ENCODE results near the gene CFAP77.

CFAP77 gene

GRCh38 chr9:132531710-132532570, 121.9 kb downstream of the CFAP77 start:
- no peak for DNase-seq
- CTCF ChIA-PET: interaction anchor here (0.9 to 1.2 kb wide), 3 partner anchors 8 to 78 kb away, joined by 3 read pairs; no protein-coding TSS in a partner anchor

GRCh38 chr9:132534832-132535231, 124.8 kb downstream of the CFAP77 start:
- no peak overlapping the region for H3K4me3 ChIP-seq (ENCODE audit: control insufficient read depth in 1 of 7, extremely low read depth in 1 of 7, insufficient read depth in 4 of 7, low read depth in 2 of 7, low read length in 6 of 7)
- CTCF ChIA-PET: no interaction called here
- POLR2A ChIA-PET: no interaction called here
- H3K4me1 ChIP-seq (ENCODE audit: control extremely low read depth in 1 of 4, control insufficient read depth in 4 of 4, insufficient read depth in 4 of 4, low read length in 3 of 4): no peaks in the 10 kb centered on the region
- peaks cover 0 to 7% (median 5%) of the 10 kb centered on the region in 5 experiments for H3K9me3 ChIP-seq (ENCODE audit: control extremely low read depth in 1 of 5, control insufficient read depth in 4 of 5, insufficient read depth in 2 of 5, low read depth in 1 of 5, low read length in 4 of 5)
- H3K27me3 ChIP-seq (replicated peaks in 2 of 5; ENCODE audit: control insufficient read depth in 4 of 5, insufficient read depth in 5 of 5, low read length in 4 of 5): peaks cover 0 to 27% (median 5%) of the 10 kb centered on the region in 5 experiments
- 100% methylated on average over 2 of the region's 2 CpGs for WGBS (ENCODE audit: insufficient coverage)
- H3K27ac ChIP-seq (ENCODE audit: insufficient read depth in 1 of 2, low read depth in 1 of 2, low read length in 2 of 2, poor library complexity in 1 of 2, severe bottlenecking in 2 of 2): no peak overlapping the region
- no peaks in the 10 kb centered on the region for H3K36me3 ChIP-seq (ENCODE audit: control insufficient read depth in 4 of 4, insufficient read depth in 4 of 4, low read length in 3 of 4)
- DNase-seq: no peak

More at GRCh38 chr9:132531710-132532570, 121.9 kb downstream of the CFAP77 start:
- no peaks in the 10 kb centered on the region for H3K36me3 ChIP-seq (ENCODE audit: control insufficient read depth in 4 of 4, insufficient read depth in 4 of 4, low read length in 3 of 4)
- no peaks in the 10 kb centered on the region for H3K4me1 ChIP-seq (ENCODE audit: control extremely low read depth in 1 of 4, control insufficient read depth in 4 of 4, insufficient read depth in 4 of 4, low read length in 3 of 4)
- POLR2A ChIA-PET: no interaction called here
- 82% methylated on average over 25 of the region's 25 CpGs for WGBS (ENCODE audit: insufficient coverage)
- peaks cover 0 to 27% (median 5%) of the 10 kb centered on the region in 5 experiments for H3K27me3 ChIP-seq (replicated peaks in 2 of 5; ENCODE audit: control insufficient read depth in 4 of 5, insufficient read depth in 5 of 5, low read length in 4 of 5)
- no peak overlapping the region for H3K27ac ChIP-seq (ENCODE audit: insufficient read depth in 1 of 2, low read depth in 1 of 2, low read length in 2 of 2, poor library complexity in 1 of 2, severe bottlenecking in 2 of 2)
- H3K4me3 ChIP-seq (ENCODE audit: control insufficient read depth in 1 of 7, extremely low read depth in 1 of 7, insufficient read depth in 4 of 7, low read depth in 2 of 7, low read length in 6 of 7): no peak overlapping the region
- peaks cover 0 to 7% (median 5%) of the 10 kb centered on the region in 5 experiments for H3K9me3 ChIP-seq (ENCODE audit: control extremely low read depth in 1 of 5, control insufficient read depth in 4 of 5, insufficient read depth in 2 of 5, low read depth in 1 of 5, low read length in 4 of 5)

- peaks cover 0 to 24% (median 5%) of the 10 kb centered on the region in 5 experiments for H3K27me3 ChIP-seq (replicated peaks in 2 of 5; ENCODE audit: control insufficient read depth in 4 of 5, insufficient read depth in 5 of 5, low read length in 4 of 5)
- no peak for DNase-seq
- ChIA-PET POLR2A (no interaction called here), CTCF (interaction anchor here (0.6 to 1.4 kb wide), 3 partner anchors 11 to 34 kb away, joined by 3 to 7 read pairs (median 5); no protein-coding TSS in a partner anchor)
- 100% methylated on average over 1 of the region's 1 CpG for WGBS (ENCODE audit: insufficient coverage)
- H3K4me3 ChIP-seq (ENCODE audit: control insufficient read depth in 1 of 7, extremely low read depth in 1 of 7, insufficient read depth in 4 of 7, low read depth in 2 of 7, low read length in 6 of 7): no peak overlapping the region
- no peaks in the 10 kb centered on the region for H3K36me3 ChIP-seq (ENCODE audit: control insufficient read depth in 4 of 4, insufficient read depth in 4 of 4, low read length in 3 of 4)
- peaks cover 0 to 7% (median 5%) of the 10 kb centered on the region in 5 experiments for H3K9me3 ChIP-seq (ENCODE audit: control extremely low read depth in 1 of 5, control insufficient read depth in 4 of 5, insufficient read depth in 2 of 5, low read depth in 1 of 5, low read length in 4 of 5)
- no peaks in the 10 kb centered on the region for H3K4me1 ChIP-seq (ENCODE audit: control extremely low read depth in 1 of 4, control insufficient read depth in 4 of 4, insufficient read depth in 4 of 4, low read length in 3 of 4)
- H3K27ac ChIP-seq (ENCODE audit: insufficient read depth in 1 of 2, low read depth in 1 of 2, low read length in 2 of 2, poor library complexity in 1 of 2, severe bottlenecking in 2 of 2): no peak overlapping the region
These were observed 126.1 kb downstream of the CFAP77 start for GRCh38 chr9:132536124-132536523.

- 91% methylated on average over 9 of the region's 12 CpGs for WGBS (ENCODE audit: insufficient coverage)
- POLR2A ChIA-PET: no interaction called here
- no peak overlapping the region for H3K4me3 ChIP-seq (ENCODE audit: control insufficient read depth in 1 of 7, extremely low read depth in 1 of 7, insufficient read depth in 4 of 7, low read depth in 2 of 7, low read length in 6 of 7)
- no peaks in the 10 kb centered on the region for H3K36me3 ChIP-seq (ENCODE audit: control insufficient read depth in 4 of 4, insufficient read depth in 4 of 4, low read length in 3 of 4)
- H3K4me1 ChIP-seq (ENCODE audit: control extremely low read depth in 1 of 4, control insufficient read depth in 4 of 4, insufficient read depth in 4 of 4, low read length in 3 of 4): no peaks in the 10 kb centered on the region
- CTCF ChIA-PET: no interaction called here
- DNase-seq: no peak
- no peak overlapping the region for H3K27ac ChIP-seq (ENCODE audit: insufficient read depth in 1 of 2, low read depth in 1 of 2, low read length in 2 of 2, poor library complexity in 1 of 2, severe bottlenecking in 2 of 2)
- peaks cover 0 to 7% (median 4%) of the 10 kb centered on the region in 5 experiments for H3K9me3 ChIP-seq (ENCODE audit: control extremely low read depth in 1 of 5, control insufficient read depth in 4 of 5, insufficient read depth in 2 of 5, low read depth in 1 of 5, low read length in 4 of 5)
- peaks cover 0 to 12% (median 4%) of the 10 kb centered on the region in 5 experiments for H3K27me3 ChIP-seq (replicated peaks in 2 of 5; ENCODE audit: control insufficient read depth in 4 of 5, insufficient read depth in 5 of 5, low read length in 4 of 5)
These were observed 127.3 kb downstream of the CFAP77 start for GRCh38 chr9:132537352-132537751.

GRCh38 chr9:132538071-132538470, 128.1 kb downstream of the CFAP77 start:
- CTCF ChIA-PET: no interaction called here
- 94% methylated on average over 5 of the region's 8 CpGs for WGBS (ENCODE audit: insufficient coverage)

GRCh38 chr9:132539096-132539495, 129.1 kb downstream of the CFAP77 start:
- Histone ChIP-seq H3K4me3 (ENCODE audit: control insufficient read depth in 1 of 7, extremely low read depth in 1 of 7, insufficient read depth in 4 of 7, low read depth in 2 of 7, low read length in 6 of 7) (no peak overlapping the region), H3K4me1 (ENCODE audit: control extremely low read depth in 1 of 4, control insufficient read depth in 4 of 4, insufficient read depth in 4 of 4, low read length in 3 of 4) (no peaks in the 10 kb centered on the region), H3K27ac (ENCODE audit: insufficient read depth in 1 of 2, low read depth in 1 of 2, low read length in 2 of 2, poor library complexity in 1 of 2, severe bottlenecking in 2 of 2) (no peak overlapping the region), H3K9me3 (ENCODE audit: control extremely low read depth in 1 of 5, control insufficient read depth in 4 of 5, insufficient read depth in 2 of 5, low read depth in 1 of 5, low read length in 4 of 5) (peaks cover 0 to 7% (median 4%) of the 10 kb centered on the region in 5 experiments), H3K36me3 (ENCODE audit: control insufficient read depth in 4 of 4, insufficient read depth in 4 of 4, low read length in 3 of 4) (no peaks in the 10 kb centered on the region), H3K27me3 (replicated peaks in 2 of 5; ENCODE audit: control insufficient read depth in 4 of 5, insufficient read depth in 5 of 5, low read length in 4 of 5) (peaks cover 0 to 11% (median 0%) of the 10 kb centered on the region in 5 experiments)
- POLR2A ChIA-PET: no interaction called here
- no peak for DNase-seq
- CTCF ChIA-PET: interaction anchor here (0.6 to 1.4 kb wide), 3 partner anchors 8 to 57 kb away, joined by 3 read pairs; no protein-coding TSS in a partner anchor
- WGBS (ENCODE audit: insufficient coverage): 93% methylated on average over 7 of the region's 7 CpGs

More at GRCh38 chr9:132538071-132538470, 128.1 kb downstream of the CFAP77 start:
- Histone ChIP-seq H3K9me3 (ENCODE audit: control extremely low read depth in 1 of 5, control insufficient read depth in 4 of 5, insufficient read depth in 2 of 5, low read depth in 1 of 5, low read length in 4 of 5) (peaks cover 0 to 7% (median 4%) of the 10 kb centered on the region in 5 experiments), H3K4me3 (ENCODE audit: control insufficient read depth in 1 of 7, extremely low read depth in 1 of 7, insufficient read depth in 4 of 7, low read depth in 2 of 7, low read length in 6 of 7) (no peak overlapping the region), H3K36me3 (ENCODE audit: control insufficient read depth in 4 of 4, insufficient read depth in 4 of 4, low read length in 3 of 4) (no peaks in the 10 kb centered on the region), H3K4me1 (ENCODE audit: control extremely low read depth in 1 of 4, control insufficient read depth in 4 of 4, insufficient read depth in 4 of 4, low read length in 3 of 4) (no peaks in the 10 kb centered on the region), H3K27me3 (replicated peaks in 2 of 5; ENCODE audit: control insufficient read depth in 4 of 5, insufficient read depth in 5 of 5, low read length in 4 of 5) (peaks cover 0 to 8% (median 0%) of the 10 kb centered on the region in 5 experiments), H3K27ac (ENCODE audit: insufficient read depth in 1 of 2, low read depth in 1 of 2, low read length in 2 of 2, poor library complexity in 1 of 2, severe bottlenecking in 2 of 2) (no peak overlapping the region)
- POLR2A ChIA-PET: no interaction called here
- DNase-seq: no peak

- Histone ChIP-seq H3K9me3 (ENCODE audit: control extremely low read depth in 1 of 5, control insufficient read depth in 4 of 5, insufficient read depth in 2 of 5, low read depth in 1 of 5, low read length in 4 of 5) (peaks cover 0 to 5% (median 0%) of the 10 kb centered on the region in 5 experiments), H3K4me3 (ENCODE audit: control insufficient read depth in 1 of 7, extremely low read depth in 1 of 7, insufficient read depth in 4 of 7, low read depth in 2 of 7, low read length in 6 of 7) (no peak overlapping the region), H3K36me3 (ENCODE audit: control insufficient read depth in 4 of 4, insufficient read depth in 4 of 4, low read length in 3 of 4) (no peaks in the 10 kb centered on the region), H3K27me3 (replicated peaks in 2 of 5; ENCODE audit: control insufficient read depth in 4 of 5, insufficient read depth in 5 of 5, low read length in 4 of 5) (peaks cover 0 to 15% (median 0%) of the 10 kb centered on the region in 5 experiments), H3K27ac (ENCODE audit: insufficient read depth in 1 of 2, low read depth in 1 of 2, low read length in 2 of 2, poor library complexity in 1 of 2, severe bottlenecking in 2 of 2) (no peak overlapping the region), H3K4me1 (ENCODE audit: control extremely low read depth in 1 of 4, control insufficient read depth in 4 of 4, insufficient read depth in 4 of 4, low read length in 3 of 4) (peaks cover 0 to 3% (median 1%) of the 10 kb centered on the region in 4 experiments)
- WGBS (ENCODE audit: insufficient coverage): 88% methylated on average over 8 of the region's 8 CpGs
- ChIA-PET POLR2A (no interaction called here), CTCF (no interaction called here)
- no peak for DNase-seq
These were observed 131.0 kb downstream of the CFAP77 start for GRCh38 chr9:132541051-132541450.

Data from common myeloid progenitor, CD34-positive (primary cell).